Uterus (tissue), 4 donors: ENCODE results near the gene KRTAP5-1. TPM values are rescaled to one million over a fixed set of nuclear protein-coding genes. Genes with fewer than 3 reads are reported as not detected.

Experiments used
- DNase-seq, 2 donors: peaks; one replicate each; pipeline ENCODE4 v3.0.0-alpha.2; 2019 to 2020
- H3K27ac ChIP-seq, 2 donors: fragments of 200-600 bp; sonication (generic); 1 replicate in 1 of 2; 2 replicates in 1 of 2; pipeline ENCODE4 v1.5.1; 2016 to 2018
- H3K27me3 ChIP-seq, 2 donors: fragments of 200-600 bp; sonication (generic); one replicate each; pipeline ENCODE4 v1.5.1; 2018 to 2019; ENCODE audit warnings: control low read depth in 1 of 2
- H3K36me3 ChIP-seq, 2 donors: fragments of 200-600 bp; sonication (generic); one replicate each; pipeline ENCODE4 v1.5.1; 2019; ENCODE audit warnings: control low read depth in 1 of 2
- H3K4me1 ChIP-seq, 2 donors: fragments of 200-600 bp; sonication (generic); one replicate each; pipeline ENCODE4 v1.5.1; 2018 to 2019; ENCODE audit warnings: control low read depth in 1 of 2
- H3K4me3 ChIP-seq, 2 donors: fragments of 200-600 bp; sonication (generic); 1 replicate in 1 of 2; 2 replicates in 1 of 2; pipeline ENCODE4 v1.5.1; 2018 to 2019; ENCODE audit warnings: mild to moderate bottlenecking in 1 of 2
- H3K9me3 ChIP-seq, 2 donors: fragments of 200-600 bp; sonication (generic); one replicate each; pipeline ENCODE4 v1.5.1; 2019; ENCODE audit warnings: control low read depth in 1 of 2
- CTCF ChIP-seq, 4 experiments: fragments of 200-600 bp in 2 of 4; fragments of 450-650 bp in 2 of 4; sonication (generic) in 2 of 4; IDR thresholded peaks; one replicate each; pipeline ENCODE4 v1.5.1; 2016 to 2019; ENCODE audit warnings: antibody characterized with exemption in 4 of 4, mild to moderate bottlenecking in 2 of 4, moderate library complexity in 1 of 4
- POLR2A ChIP-seq, 2 donors: fragments of 450-650 bp; IDR thresholded peaks; one replicate each; pipeline ENCODE4 v1.6.1; 2016; ENCODE audit warnings: antibody characterized with exemption in 2 of 2, mild to moderate bottlenecking in 1 of 2, moderate library complexity in 1 of 2
- intact Hi-C: fragments of 100-400 bp; cut with DNase I; formaldehyde crosslinking; loops from one replicate; pipeline ENCODE4 v1.15.1; 2023; ENCODE audit warnings: low total_unique reads
- total RNA-seq, 4 donors: library from RNA; depleted of rRNA in 3 of 4; stranded (reverse); fragments of >200 nt in 3 of 4; gene quantifications; one replicate each; pipeline versions ENCODE4 v1.1.0 to v1.2.4, GENCODE V29; 2014 to 2023
- donor health status: DM: yes; HTN: yes; CAD: no.

Gene KRTAP5-1
- total RNA-seq, 4 donors from 2014 or later: not detected

DNA sequence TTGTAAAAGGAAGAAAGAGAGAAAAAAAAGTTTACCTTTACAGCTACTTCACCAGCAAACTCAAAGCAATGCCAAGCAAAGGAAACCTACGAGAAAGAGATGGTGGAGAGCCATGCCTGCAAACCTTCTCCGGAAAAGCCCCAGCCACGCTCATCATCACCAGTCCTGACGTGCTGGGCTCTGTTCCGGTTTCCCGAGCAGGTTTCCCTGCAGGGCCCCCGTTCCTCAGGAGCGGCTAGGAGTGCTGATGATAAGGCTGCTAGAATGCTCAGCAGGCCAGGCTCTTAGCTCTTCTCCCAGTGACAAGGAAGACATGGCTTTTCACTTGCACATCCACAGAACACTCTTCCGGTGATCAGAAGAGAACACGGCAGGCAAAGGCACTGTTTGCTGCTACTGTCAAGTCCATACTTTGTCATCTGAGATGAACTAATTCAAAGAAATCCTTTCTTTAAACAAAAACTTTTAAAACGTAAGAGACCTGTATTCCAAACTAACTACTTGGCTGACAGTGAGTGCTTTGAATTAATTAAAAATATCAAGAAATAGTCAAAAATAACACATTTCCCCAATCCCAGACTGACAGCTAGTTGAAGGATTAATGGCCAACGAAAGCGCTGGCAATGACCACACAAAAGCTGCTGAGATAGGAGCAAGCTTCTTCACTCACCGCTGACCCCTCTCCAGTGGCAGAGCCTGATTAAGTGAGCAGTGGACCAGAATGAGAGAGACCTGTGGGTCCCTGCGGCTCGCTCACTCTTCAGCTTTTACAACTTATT, 48.8 kb downstream of the KRTAP5-1 start:
- Histone ChIP-seq H3K9me3 (no peaks in the 10 kb centered on the region), H3K27me3 (no peaks in the 10 kb centered on the region), H3K4me1 (peaks cover 8 to 16% of the 10 kb centered on the region in 2 donors), H3K36me3 (no peaks in the 10 kb centered on the region), H3K27ac (no peak overlapping the region), H3K4me3 (no peak overlapping the region)
- TF ChIP-seq POLR2A (IDR thresholded peaks at IDR 0.05) (no peak), CTCF (IDR thresholded peaks at IDR 0.05) (no peak)
- intact Hi-C loops: no loop called here
- DNase-seq: no peak

- H3K36me3 ChIP-seq: no peaks in the 10 kb centered on the region
- no peaks in the 10 kb centered on the region for H3K9me3 ChIP-seq
- no peaks in the 10 kb centered on the region for H3K27me3 ChIP-seq
- peak in 1 of 2 donors; percentile 29 for DNase-seq
- peak overlapping the region in 1 of 2 donors; percentile 30 for H3K27ac ChIP-seq
- intact Hi-C loops: no loop called here
- TF ChIP-seq CTCF (IDR thresholded peaks at IDR 0.05): no peak
- no peak for TF ChIP-seq POLR2A (IDR thresholded peaks at IDR 0.05)
- no peak overlapping the region for H3K4me3 ChIP-seq
- H3K4me1 ChIP-seq: peaks cover 8 to 23% of the 10 kb centered on the region in 2 donors
Measured at GRCh38 chr11:1534682-1535081, 50.4 kb downstream of the KRTAP5-1 start.

Other genes with a start within 250 kb of the KRTAP5-1 start
- gene BRSK2, start 195.3 kb downstream of the KRTAP5-1 start, total RNA-seq: 1 to 10 TPM in 2 of 4 donors, not detected in 2; 1.5 to 2.2 TPM
- 10 to 100 TPM; 17.1 to 72.6 (median 23.6) TPM for gene MOB2, start 98.5 kb downstream of the KRTAP5-1 start, total RNA-seq
- 10 to 100 TPM in 1 of 4 donors, 1 to 10 TPM in 2, under 1 TPM in 1; under 0.01 to 21.7 (median 3.1) TPM for gene DUSP8, start 13.0 kb downstream of the KRTAP5-1 start, total RNA-seq
- gene KRTAP5-2, start 13.0 kb upstream of the KRTAP5-1 start, total RNA-seq: not detected
- gene KRTAP5-3, start 23.2 kb upstream of the KRTAP5-1 start, total RNA-seq: not detected
- not detected for gene KRTAP5-4, start 36.9 kb upstream of the KRTAP5-1 start, total RNA-seq
- gene KRTAP5-5, start 44.5 kb upstream of the KRTAP5-1 start, total RNA-seq: not detected
- not detected for gene KRTAP5-6, start 111.9 kb upstream of the KRTAP5-1 start, total RNA-seq
- gene IFITM10, start 165.3 kb upstream of the KRTAP5-1 start, total RNA-seq: under 1 TPM in 1 of 4 donors, not detected in 3; 0.85 TPM
- gene CTSD, start 178.6 kb upstream of the KRTAP5-1 start, total RNA-seq: 100 to 1,000 TPM in 2 of 4 donors, 10 to 100 TPM in 2; 80.0 to 188 (median 126) TPM
- 1 to 10 TPM in 1 of 4 donors, not detected in 3; 2.0 TPM for gene SYT8, start 249.7 kb upstream of the KRTAP5-1 start, total RNA-seq